HEK293 (cell line): ENCODE measurements around the gene CNTN2.

Source experiments
- HOXA7 ChIP-seq: sonication (generic); formaldehyde crosslinking; IDR thresholded peaks from 2 replicates; pipeline ENCODE4 v1.8.1; 2022; ENCODE audit warnings: missing genetic modification reagents, borderline replicate concordance
- KLF8 ChIP-seq: fragments of 450-650 bp; formaldehyde crosslinking; IDR thresholded peaks from 2 replicates; pipeline ENCODE4 v1.5.1; 2016; ENCODE audit warnings: missing biosample characterization, missing genetic modification characterization
- RBAK ChIP-seq: fragments of 450-650 bp; formaldehyde crosslinking; IDR thresholded peaks from 2 replicates; pipeline ENCODE4 v1.5.1; 2016; ENCODE audit warnings: missing biosample characterization, missing genetic modification characterization
- SETDB1 ChIP-seq: IDR thresholded peaks from one replicate; pipeline ENCODE4 v1.6.1; 2017; ENCODE audit warnings: mild to moderate bottlenecking, low read length, moderate library complexity, mixed read lengths; ENCODE audit not compliant: insufficient read length
- TCF7L2 ChIP-seq: IDR thresholded peaks from 2 replicates; pipeline ENCODE4 v1.6.1; 2011; ENCODE audit warnings: low read depth, mild to moderate bottlenecking, inconsistent platforms, low read length, moderate library complexity, borderline replicate concordance
- YY2 ChIP-seq: fragments of 450-650 bp; formaldehyde crosslinking; IDR thresholded peaks from 2 replicates; pipeline ENCODE4 v1.5.1; 2016; ENCODE audit warnings: missing biosample characterization, missing genetic modification characterization
- ZBTB20 ChIP-seq: fragments of 450-650 bp; formaldehyde crosslinking; IDR thresholded peaks from 2 replicates; pipeline ENCODE4 v1.5.1; 2016; ENCODE audit warnings: missing biosample characterization, missing genetic modification characterization
- ZFHX2 ChIP-seq: fragments of 450-650 bp; formaldehyde crosslinking; conservative IDR thresholded peaks from 2 replicates; pipeline ENCODE4 v1.5.1; 2016; ENCODE audit warnings: missing biosample characterization, missing genetic modification characterization
- ZNF112 ChIP-seq: fragments of 450-650 bp; formaldehyde crosslinking; IDR thresholded peaks from 2 replicates; pipeline ENCODE4 v1.5.0; 2017; ENCODE audit warnings: missing biosample characterization, missing genetic modification characterization
- ZNF133 ChIP-seq: fragments of 450-650 bp; formaldehyde crosslinking; IDR thresholded peaks from 2 replicates; pipeline ENCODE4 v1.5.1; 2016; ENCODE audit warnings: missing biosample characterization, missing genetic modification characterization
- ZNF202 ChIP-seq: fragments of 450-650 bp; formaldehyde crosslinking; IDR thresholded peaks from 2 replicates; pipeline ENCODE4 v1.5.1; 2016; ENCODE audit warnings: missing biosample characterization, missing genetic modification characterization, borderline replicate concordance
- ZNF214 ChIP-seq: fragments of 450-650 bp; formaldehyde crosslinking; IDR thresholded peaks from 2 replicates; pipeline ENCODE4 v1.5.1; 2017; ENCODE audit warnings: missing biosample characterization, mild to moderate bottlenecking, missing genetic modification characterization, borderline replicate concordance
- ZNF266 ChIP-seq: fragments of 450-650 bp; formaldehyde crosslinking; IDR thresholded peaks from 2 replicates; pipeline ENCODE4 v1.5.1; 2016; ENCODE audit warnings: missing biosample characterization, missing genetic modification characterization, low read depth
- ZNF311 ChIP-seq: fragments of 450-650 bp; formaldehyde crosslinking; IDR thresholded peaks from 2 replicates; pipeline ENCODE4 v1.5.1; 2017; ENCODE audit warnings: missing biosample characterization, missing genetic modification characterization, borderline replicate concordance
- ZNF394 ChIP-seq: fragments of 450-650 bp; formaldehyde crosslinking; IDR thresholded peaks from 2 replicates; pipeline ENCODE4 v1.5.1; 2016; ENCODE audit warnings: missing biosample characterization, missing genetic modification characterization, mild to moderate bottlenecking, moderate library complexity, borderline replicate concordance
- ZNF433 ChIP-seq: fragments of 450-650 bp; formaldehyde crosslinking; IDR thresholded peaks from 2 replicates; pipeline ENCODE4 v1.5.1; 2016; ENCODE audit warnings: missing biosample characterization, missing genetic modification characterization, low read depth
- ZNF544 ChIP-seq: fragments of 450-650 bp; formaldehyde crosslinking; IDR thresholded peaks from 2 replicates; pipeline ENCODE4 v1.5.0; 2017; ENCODE audit warnings: missing biosample characterization, missing genetic modification characterization
- ZNF571 ChIP-seq: fragments of 450-650 bp; formaldehyde crosslinking; IDR thresholded peaks from 2 replicates; pipeline ENCODE4 v1.5.0; 2017; ENCODE audit warnings: missing biosample characterization, missing genetic modification characterization
- ZNF664 ChIP-seq: fragments of 450-650 bp; formaldehyde crosslinking; IDR thresholded peaks from 2 replicates; pipeline ENCODE4 v1.5.1; 2016; ENCODE audit warnings: missing biosample characterization, missing genetic modification characterization
- ZNF701 ChIP-seq: fragments of 450-650 bp; formaldehyde crosslinking; IDR thresholded peaks from 2 replicates; pipeline ENCODE4 v1.5.1; 2016; ENCODE audit warnings: missing biosample characterization, missing genetic modification characterization
- ZNF76 ChIP-seq: fragments of 450-650 bp; formaldehyde crosslinking; IDR thresholded peaks from 2 replicates; pipeline ENCODE4; 2016; ENCODE audit warnings: low read depth, missing biosample characterization, missing genetic modification characterization, borderline replicate concordance
- ZNF776 ChIP-seq: fragments of 450-650 bp; formaldehyde crosslinking; IDR thresholded peaks from 2 replicates; pipeline ENCODE4 v1.5.0; 2017; ENCODE audit warnings: missing biosample characterization, missing genetic modification characterization, borderline replicate concordance
- ZNF777 ChIP-seq: fragments of 450-650 bp; formaldehyde crosslinking; IDR thresholded peaks from 2 replicates; pipeline ENCODE4 v1.5.1; 2017; ENCODE audit warnings: missing biosample characterization, missing genetic modification characterization, borderline replicate concordance
- ZNF830 ChIP-seq: fragments of 450-650 bp; IDR thresholded peaks from 2 replicates; pipeline ENCODE4 v1.5.0; 2018; ENCODE audit warnings: missing biosample characterization, missing genetic modification characterization, low read depth, mild to moderate bottlenecking, moderate library complexity
- ZNF837 ChIP-seq: fragments of 450-650 bp; formaldehyde crosslinking; IDR thresholded peaks from 2 replicates; pipeline ENCODE4 v1.5.1; 2016; ENCODE audit warnings: missing biosample characterization, missing genetic modification characterization
- TF ChIP-seq, protein P1 (sequence below): fragments of 450-650 bp; formaldehyde crosslinking; IDR thresholded peaks from 2 replicates; pipeline ENCODE4 v1.5.1; 2016; ENCODE audit warnings: missing biosample characterization, missing genetic modification characterization, low read depth
- TF ChIP-seq, protein P2 (sequence below): fragments of 450-650 bp; formaldehyde crosslinking; IDR thresholded peaks from 2 replicates; pipeline ENCODE4 v1.5.1; 2016; ENCODE audit warnings: missing biosample characterization, missing genetic modification characterization
- TF ChIP-seq, protein P3 (sequence below): fragments of 450-650 bp; formaldehyde crosslinking; IDR thresholded peaks from 2 replicates; pipeline ENCODE4 v1.5.1; 2017; ENCODE audit warnings: missing biosample characterization, missing genetic modification characterization
- TF ChIP-seq, protein P4 (sequence below): fragments of 450-650 bp; formaldehyde crosslinking; IDR thresholded peaks from 2 replicates; pipeline ENCODE4 v1.5.1; 2017; ENCODE audit warnings: missing biosample characterization, missing genetic modification characterization
- TF ChIP-seq, protein P5 (sequence below): fragments of 450-650 bp; formaldehyde crosslinking; IDR thresholded peaks from 2 replicates; pipeline ENCODE4 v1.5.1; 2016; ENCODE audit warnings: missing biosample characterization, missing genetic modification characterization

Gene CNTN2

DNA sequence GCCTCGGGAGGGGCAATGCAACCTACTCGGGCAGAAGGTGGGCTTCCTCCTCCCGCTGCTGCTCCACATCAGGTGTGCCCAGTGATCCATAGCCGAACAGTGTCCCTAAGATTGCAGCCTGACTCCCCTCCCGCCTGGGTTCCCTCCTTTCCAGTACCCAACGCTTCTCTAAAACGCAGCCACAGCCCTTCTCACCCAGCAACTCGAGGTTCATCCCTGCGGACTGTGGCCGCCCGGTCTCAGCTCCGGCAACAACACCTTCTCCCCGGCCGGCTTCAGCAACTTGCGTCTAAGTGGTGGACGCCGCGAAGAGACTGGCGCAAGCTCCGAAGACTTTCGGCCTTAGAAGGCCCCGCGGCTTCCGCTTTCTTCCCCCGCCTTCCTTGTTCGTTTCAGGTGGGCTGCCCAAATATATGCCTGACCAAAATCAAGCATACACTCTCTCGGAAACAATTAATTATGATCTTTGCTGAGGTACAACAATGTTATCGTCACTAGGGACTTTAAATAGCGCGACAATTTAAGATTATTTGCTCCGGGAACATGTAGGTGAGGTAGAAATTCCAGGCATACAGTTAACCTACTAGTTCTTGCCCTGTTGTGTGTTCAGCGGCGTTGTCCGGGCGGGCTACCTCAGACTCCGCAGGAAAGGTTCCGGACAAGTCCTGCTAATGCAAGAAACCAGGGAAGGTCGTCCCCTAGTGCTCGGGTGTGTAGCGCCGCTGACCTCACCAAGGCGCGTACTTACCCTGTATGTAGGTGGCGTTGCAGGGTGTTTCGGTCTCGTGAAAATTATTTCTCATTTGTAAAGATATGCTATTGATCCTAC lies 78.9 kb downstream of the CNTN2 start, which contains the start of gene RBBP5 (continued):
- TF ChIP-seq ZNF311 (tag by site-specific recombination) (no peak), TCF7L2 (no peak), ZNF266 (tag by site-specific recombination) (no peak), ZNF701 (tag by site-specific recombination) (no peak), ZNF202 (tag by site-specific recombination) (no peak), ZNF664 (tag by site-specific recombination) (peak; percentile 92), ZNF394 (tag by site-specific recombination) (peak; percentile 92), ZNF571 (tag by site-specific recombination) (no peak), ZNF133 (tag by site-specific recombination) (peak; percentile 81), ZNF214 (tag by site-specific recombination) (no peak), ZNF830 (tag by site-specific recombination) (no peak), ZNF112 (tag by site-specific recombination) (no peak), ZNF433 (tag by site-specific recombination) (no peak), ZFHX2 (tag by site-specific recombination) (peak; percentile 83), ZNF776 (tag by site-specific recombination) (no peak), ZBTB20 (peak; percentile 70), KLF8 (tag by site-specific recombination) (peak; percentile 98), ZNF76 (tag by site-specific recombination) (peak; percentile 89), RBAK (tag by site-specific recombination) (peak; percentile 11; the same call in 1 of the 2 replicates), ZNF777 (no peak), SETDB1 (peak; percentile 28), YY2 (peak; percentile 92), ZNF544 (tag by site-specific recombination) (no peak), HOXA7 (no peak), ZNF837 (tag by site-specific recombination) (no peak)
- TF ChIP-seq, protein P1, sequence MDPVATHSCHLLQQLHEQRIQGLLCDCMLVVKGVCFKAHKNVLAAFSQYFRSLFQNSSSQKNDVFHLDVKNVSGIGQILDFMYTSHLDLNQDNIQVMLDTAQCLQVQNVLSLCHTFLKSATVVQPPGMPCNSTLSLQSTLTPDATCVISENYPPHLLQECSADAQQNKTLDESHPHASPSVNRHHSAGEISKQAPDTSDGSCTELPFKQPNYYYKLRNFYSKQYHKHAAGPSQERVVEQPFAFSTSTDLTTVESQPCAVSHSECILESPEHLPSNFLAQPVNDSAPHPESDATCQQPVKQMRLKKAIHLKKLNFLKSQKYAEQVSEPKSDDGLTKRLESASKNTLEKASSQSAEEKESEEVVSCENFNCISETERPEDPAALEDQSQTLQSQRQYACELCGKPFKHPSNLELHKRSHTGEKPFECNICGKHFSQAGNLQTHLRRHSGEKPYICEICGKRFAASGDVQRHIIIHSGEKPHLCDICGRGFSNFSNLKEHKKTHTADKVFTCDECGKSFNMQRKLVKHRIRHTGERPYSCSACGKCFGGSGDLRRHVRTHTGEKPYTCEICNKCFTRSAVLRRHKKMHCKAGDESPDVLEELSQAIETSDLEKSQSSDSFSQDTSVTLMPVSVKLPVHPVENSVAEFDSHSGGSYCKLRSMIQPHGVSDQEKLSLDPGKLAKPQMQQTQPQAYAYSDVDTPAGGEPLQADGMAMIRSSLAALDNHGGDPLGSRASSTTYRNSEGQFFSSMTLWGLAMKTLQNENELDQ (tag by site-specific recombination) = no peak
- TF ChIP-seq, protein P2, sequence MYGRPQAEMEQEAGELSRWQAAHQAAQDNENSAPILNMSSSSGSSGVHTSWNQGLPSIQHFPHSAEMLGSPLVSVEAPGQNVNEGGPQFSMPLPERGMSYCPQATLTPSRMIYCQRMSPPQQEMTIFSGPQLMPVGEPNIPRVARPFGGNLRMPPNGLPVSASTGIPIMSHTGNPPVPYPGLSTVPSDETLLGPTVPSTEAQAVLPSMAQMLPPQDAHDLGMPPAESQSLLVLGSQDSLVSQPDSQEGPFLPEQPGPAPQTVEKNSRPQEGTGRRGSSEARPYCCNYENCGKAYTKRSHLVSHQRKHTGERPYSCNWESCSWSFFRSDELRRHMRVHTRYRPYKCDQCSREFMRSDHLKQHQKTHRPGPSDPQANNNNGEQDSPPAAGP (tag by site-specific recombination) = peak; percentile 99
- TF ChIP-seq, protein P3, sequence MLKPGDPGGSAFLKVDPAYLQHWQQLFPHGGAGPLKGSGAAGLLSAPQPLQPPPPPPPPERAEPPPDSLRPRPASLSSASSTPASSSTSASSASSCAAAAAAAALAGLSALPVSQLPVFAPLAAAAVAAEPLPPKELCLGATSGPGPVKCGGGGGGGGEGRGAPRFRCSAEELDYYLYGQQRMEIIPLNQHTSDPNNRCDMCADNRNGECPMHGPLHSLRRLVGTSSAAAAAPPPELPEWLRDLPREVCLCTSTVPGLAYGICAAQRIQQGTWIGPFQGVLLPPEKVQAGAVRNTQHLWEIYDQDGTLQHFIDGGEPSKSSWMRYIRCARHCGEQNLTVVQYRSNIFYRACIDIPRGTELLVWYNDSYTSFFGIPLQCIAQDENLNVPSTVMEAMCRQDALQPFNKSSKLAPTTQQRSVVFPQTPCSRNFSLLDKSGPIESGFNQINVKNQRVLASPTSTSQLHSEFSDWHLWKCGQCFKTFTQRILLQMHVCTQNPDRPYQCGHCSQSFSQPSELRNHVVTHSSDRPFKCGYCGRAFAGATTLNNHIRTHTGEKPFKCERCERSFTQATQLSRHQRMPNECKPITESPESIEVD (tag by site-specific recombination) = peak; percentile 53; the same call in 1 of the 2 replicates
- TF ChIP-seq, protein P4, sequence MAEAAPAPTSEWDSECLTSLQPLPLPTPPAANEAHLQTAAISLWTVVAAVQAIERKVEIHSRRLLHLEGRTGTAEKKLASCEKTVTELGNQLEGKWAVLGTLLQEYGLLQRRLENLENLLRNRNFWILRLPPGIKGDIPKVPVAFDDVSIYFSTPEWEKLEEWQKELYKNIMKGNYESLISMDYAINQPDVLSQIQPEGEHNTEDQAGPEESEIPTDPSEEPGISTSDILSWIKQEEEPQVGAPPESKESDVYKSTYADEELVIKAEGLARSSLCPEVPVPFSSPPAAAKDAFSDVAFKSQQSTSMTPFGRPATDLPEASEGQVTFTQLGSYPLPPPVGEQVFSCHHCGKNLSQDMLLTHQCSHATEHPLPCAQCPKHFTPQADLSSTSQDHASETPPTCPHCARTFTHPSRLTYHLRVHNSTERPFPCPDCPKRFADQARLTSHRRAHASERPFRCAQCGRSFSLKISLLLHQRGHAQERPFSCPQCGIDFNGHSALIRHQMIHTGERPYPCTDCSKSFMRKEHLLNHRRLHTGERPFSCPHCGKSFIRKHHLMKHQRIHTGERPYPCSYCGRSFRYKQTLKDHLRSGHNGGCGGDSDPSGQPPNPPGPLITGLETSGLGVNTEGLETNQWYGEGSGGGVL (tag by site-specific recombination) = no peak
- TF ChIP-seq, protein P5, sequence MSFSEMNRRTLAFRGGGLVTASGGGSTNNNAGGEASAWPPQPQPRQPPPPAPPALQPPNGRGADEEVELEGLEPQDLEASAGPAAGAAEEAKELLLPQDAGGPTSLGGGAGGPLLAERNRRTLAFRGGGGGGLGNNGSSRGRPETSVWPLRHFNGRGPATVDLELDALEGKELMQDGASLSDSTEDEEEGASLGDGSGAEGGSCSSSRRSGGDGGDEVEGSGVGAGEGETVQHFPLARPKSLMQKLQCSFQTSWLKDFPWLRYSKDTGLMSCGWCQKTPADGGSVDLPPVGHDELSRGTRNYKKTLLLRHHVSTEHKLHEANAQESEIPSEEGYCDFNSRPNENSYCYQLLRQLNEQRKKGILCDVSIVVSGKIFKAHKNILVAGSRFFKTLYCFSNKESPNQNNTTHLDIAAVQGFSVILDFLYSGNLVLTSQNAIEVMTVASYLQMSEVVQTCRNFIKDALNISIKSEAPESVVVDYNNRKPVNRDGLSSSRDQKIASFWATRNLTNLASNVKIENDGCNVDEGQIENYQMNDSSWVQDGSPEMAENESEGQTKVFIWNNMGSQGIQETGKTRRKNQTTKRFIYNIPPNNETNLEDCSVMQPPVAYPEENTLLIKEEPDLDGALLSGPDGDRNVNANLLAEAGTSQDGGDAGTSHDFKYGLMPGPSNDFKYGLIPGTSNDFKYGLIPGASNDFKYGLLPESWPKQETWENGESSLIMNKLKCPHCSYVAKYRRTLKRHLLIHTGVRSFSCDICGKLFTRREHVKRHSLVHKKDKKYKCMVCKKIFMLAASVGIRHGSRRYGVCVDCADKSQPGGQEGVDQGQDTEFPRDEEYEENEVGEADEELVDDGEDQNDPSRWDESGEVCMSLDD (tag by site-specific recombination) = peak; percentile 41; the same call in 1 of the 2 replicates
